ACHN (cell line): ENCODE data around the gene CHRM3.
A peak's percentile ranks its signal among the peaks of the same experiment; 100 is the strongest.
"Not testable (repeated sequence)": the region's sequence is repeated elsewhere in the genome, so short reads cannot be mapped to it uniquely, and the experiment has no call there.

Experiments
- DNase-seq: peaks from one replicate; pipeline ENCODE4 v3.0.0-alpha.2; 2015
- in situ Hi-C: cut with HindIII; loops from 2 replicates; pipeline ENCODE4 v1.10.0; 2017; ENCODE audit warnings: low sequenced_read_pairs, low pct_ligation_motif_present, low pct_unique_long_range_greater_than_20kb

The CHRM3 gene

DNA sequence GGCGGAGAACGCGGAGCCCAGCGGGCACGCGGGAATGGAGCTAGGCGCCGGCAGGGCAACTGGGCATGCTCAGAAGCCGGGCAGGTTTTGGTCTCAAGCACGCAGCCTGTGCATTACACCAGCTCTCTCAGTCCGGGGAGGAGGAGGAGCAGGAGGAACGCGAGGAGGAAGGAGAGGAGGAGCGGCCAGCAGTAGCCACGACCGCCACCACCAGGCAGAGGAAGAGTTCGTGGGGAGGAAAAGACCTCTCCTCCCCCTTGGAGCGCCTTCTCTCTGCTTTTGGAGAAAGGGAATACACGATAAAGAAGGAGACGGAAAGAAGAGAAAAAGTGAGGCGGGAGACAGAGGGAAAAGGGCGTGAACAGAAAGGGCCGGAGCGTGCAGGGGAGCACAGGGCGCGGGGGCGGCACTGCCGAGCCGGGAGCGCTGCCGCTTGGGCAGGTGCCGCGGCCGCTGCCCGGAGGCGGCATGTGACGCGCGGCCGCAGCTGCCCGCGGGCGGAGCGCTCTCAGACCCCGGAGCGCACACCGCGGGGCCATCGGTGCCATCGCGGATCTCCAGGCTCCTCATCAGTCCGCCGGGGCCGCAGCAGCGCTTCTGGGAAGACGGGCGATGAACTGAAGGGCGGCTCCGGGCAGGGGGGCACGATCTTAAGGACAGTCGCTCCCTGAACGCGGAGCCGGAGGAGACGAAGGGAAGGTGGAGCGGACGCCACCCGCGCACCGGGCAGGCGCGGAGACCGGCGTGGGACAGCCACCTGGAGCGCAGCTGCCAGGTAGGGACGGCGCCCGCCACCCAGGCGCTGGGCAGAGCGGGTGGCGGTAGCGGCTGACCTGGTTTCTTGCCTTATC, at the start of gene CHRM3:
CHRM3 (plus strand) TSS at position 116 of the 851 bp plus-strand sequence. CDS start 520,884 bp downstream, outside the sequence.
- in situ Hi-C loops: no loop called here
- DNase-seq: no peak

DNA sequence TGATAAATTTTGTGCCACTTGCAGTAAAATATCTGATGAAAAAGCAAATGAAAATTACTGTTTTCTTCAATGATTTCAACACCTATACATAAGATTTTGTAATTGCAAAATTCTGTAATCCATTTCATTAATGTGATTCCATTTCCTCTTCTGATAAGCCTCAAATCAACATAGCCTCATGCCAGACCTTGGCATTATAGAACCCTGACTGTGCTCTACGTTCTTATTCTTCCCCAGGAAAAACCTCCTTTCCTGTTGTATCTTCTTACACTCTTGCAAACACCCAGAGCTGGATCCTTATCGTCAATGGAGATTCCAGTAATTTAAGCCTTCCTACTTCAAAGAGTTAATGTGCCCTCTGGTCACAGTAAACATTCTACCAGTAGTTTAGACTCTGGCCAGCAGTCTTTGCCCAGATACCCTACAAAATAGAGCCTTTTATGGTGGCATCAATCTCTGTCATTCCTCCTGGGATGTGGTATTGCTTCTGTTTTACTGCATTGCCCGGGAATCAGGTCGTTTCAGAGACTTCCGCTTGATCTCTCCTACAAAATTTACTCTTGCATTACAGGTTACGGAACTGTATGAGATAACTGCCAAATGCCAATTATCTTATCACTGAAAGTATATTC, 48.5 kb upstream of the CHRM3 start:
- in situ Hi-C loops: no loop called here
- DNase-seq: no peak

DNA sequence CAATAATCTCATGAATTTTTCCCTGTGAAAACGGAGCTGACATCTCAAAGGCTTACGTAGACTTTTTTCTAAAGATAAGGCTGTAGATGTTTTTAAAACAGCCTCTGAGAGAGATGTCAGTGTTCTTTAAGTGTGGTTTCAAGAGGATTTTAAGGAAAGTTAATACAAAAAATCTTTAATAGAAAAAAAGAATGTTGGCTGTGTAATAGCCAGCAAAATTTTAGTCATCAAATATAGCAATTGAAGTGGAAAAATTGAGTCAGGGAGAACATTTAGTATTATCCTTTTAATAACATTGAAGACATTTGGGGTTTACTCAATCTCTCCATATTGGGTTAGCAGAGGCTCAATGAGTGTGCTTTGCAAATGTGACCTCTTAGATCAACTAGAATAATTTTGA, 38.6 kb upstream of the CHRM3 start:
- DNase-seq: no peak
- in situ Hi-C loops: no loop called here

DNA sequence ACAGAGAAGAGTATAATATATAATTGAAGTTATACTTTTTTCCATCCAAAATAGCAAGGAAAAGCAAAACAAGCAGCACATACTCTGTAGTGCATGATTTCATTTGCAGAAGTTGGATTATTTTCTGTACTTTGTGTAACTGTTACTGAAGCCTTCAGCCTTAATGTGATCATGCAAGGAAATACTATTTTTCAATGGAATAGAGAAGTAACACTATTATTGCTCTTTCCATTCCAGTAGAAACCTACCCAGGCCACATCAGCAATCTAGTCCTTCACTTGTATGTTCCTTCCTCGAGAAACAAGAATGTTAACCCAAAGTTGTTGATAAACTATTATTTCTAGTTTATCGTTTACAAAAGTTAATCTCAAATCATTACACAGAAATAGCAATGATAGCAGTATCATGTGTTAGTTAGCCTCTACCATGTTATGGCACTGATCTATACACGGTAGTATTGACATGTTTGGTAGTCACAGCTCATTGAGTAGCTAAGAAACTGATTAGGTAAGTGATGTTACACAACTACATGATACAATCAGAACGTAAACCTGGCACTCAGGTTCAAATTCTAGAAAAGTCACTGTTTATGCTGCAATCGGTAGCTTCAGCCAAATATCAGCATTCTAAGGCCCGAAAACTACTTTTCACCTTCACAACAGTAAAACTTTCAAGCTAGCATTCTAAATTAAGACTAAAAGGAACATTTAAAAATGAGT, 37.6 kb upstream of the CHRM3 start:
- no peak for DNase-seq
- in situ Hi-C loops: no loop called here

DNA sequence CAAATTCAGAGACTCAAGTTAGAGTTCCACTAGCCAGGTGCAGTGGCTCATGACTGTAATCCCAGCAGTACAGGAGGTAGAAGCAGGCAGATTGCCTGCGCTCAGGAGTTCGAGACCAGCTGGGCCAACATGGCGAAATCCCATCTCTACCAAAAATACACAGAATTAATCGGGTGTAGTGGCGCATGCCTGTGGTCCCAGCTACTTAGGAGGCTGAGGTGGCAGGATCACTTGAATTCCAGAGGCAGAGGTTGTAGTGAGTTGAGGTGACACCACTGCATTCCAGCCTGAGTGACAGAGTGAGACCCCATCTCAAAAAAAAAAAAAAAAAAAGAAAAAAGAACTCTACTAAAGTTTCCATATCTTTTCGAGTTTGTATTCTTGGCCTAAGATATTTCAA, 36.7 kb upstream of the CHRM3 start:
- DNase-seq: no peak
- in situ Hi-C loops: no loop called here

DNA sequence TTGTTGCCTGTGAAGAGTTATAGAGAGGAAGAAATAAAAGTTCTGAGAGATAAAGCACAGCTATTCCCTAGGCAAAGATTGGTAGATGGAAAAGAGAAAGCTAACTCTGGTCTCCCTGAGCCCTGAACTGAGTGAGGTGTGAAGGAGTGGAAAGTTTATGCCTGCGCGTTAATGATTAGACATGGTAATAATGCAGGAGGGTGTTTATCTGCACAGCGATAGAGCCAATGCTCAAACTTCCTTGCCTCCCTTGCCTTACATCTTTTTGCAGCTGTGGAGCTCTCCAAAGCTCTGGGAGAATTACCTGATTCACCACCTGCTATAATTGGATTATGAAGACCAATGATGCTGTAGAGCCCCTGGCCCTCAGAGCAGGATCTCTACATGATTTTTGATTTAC, 32.8 kb upstream of the CHRM3 start:
- peak; percentile 11 for DNase-seq
- in situ Hi-C loops: no loop called here

DNA sequence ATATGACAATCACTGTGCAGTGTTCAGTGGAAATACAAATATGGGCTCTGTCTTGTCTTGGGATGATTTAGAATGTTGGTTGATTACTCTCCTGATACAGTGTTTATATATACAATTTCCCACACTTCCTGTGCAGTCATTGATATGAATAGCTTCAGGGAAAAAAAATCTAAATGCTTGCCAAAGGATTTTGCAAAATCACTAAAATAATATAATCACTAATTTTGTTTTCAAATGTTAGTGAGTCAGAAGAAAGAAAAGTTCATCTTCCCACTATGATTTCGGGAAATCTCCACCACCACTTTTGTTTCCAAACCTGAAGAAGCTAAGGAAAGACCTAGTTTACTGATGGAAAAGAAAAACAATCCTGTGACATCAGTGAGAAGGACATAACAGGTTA, 32.1 kb upstream of the CHRM3 start:
- in situ Hi-C loops: no loop called here

DNA sequence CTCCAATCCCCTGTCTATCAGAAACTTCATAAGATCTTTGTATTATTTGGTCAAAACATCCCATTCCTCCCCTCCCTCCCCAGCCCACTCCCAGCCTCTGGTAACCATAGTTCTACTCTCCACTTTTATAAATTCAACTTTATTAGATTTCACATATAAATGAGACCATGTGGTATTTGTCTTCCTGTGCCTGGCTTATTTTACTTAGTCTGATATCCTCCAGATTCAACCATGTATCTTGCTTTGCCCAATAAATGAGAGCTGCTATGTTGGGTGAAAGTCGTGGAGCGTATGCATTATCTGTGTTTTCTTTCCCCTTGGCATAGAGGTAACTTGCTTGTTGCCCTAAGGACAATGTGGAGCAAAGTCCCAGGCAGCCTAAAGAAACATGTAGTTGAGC, 28.5 kb upstream of the CHRM3 start:
- in situ Hi-C loops: no loop called here
- DNase-seq: no peak

More for the DNA sequence above, 32.1 kb upstream of the CHRM3 start:
- DNase-seq: no peak

DNA sequence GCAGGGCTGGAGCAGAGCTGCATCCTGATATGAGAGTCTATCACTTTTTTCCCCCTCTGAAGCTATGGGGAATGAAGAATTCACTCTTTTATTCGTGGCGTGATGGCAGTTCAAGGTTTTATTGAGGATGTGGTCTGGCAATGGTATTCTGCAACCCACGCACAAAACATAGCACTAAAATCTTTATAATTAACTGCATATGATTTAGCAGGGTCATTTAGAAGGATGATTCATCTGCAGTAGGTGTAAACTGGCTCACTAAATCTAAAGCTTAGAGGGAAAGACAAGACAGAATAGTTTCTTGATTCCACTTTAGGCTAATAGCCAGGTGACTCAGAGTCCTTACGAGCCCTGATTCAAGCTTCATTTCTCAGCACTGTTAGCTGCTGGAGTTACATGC, 25.0 kb upstream of the CHRM3 start:
- in situ Hi-C loops: no loop called here
- DNase-seq: peak; percentile 22

DNA sequence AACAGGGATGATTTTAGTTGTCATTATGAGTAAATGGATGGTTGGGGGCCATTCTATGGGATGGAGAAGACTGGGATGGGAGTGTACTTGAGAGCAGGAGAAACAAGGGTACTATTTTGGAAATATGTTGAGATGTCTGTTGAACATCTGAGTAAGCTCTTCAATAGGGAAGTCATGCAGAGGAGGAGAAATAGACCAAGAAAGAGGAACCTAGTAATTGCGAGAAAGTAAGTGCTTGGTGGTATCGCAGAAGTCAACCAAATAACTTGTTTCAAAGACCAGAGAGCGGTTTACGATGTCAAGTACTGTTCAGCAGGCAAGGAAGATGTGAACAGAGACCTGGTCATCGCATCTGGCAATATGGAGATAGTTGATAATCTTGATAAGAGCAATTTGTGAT, 22.4 kb upstream of the CHRM3 start:
- in situ Hi-C loops: no loop called here
- DNase-seq: no peak

DNA sequence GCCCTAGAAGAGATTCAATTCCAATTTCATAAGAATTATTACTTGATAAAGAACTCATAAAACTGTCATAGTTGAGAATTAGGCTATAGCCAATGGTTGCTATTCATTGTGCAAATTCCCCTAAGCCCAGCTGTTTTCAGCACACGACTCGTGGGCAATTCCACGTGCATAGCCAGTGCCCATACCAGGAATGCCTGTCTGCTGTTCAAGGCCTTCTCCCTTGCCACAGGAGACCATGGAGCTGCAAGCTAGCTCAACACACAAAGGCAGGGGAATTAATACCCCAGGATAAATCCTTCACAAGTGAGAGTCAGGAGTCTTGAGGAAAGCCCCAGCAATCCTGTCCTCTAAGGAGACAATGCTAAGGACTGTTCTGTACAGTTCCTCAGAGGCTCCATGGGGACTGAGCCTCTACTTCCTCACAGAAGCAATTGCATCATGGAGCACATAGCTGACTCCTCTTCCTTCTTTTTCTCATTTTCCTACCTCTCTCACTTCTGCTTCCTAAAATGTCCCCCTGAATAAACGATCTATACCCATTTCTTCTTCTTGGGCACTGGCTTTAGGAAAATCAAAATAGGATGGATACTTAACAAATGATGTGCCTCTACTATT, 19.1 kb upstream of the CHRM3 start:
- no peak for DNase-seq
- in situ Hi-C loops: no loop called here

DNA sequence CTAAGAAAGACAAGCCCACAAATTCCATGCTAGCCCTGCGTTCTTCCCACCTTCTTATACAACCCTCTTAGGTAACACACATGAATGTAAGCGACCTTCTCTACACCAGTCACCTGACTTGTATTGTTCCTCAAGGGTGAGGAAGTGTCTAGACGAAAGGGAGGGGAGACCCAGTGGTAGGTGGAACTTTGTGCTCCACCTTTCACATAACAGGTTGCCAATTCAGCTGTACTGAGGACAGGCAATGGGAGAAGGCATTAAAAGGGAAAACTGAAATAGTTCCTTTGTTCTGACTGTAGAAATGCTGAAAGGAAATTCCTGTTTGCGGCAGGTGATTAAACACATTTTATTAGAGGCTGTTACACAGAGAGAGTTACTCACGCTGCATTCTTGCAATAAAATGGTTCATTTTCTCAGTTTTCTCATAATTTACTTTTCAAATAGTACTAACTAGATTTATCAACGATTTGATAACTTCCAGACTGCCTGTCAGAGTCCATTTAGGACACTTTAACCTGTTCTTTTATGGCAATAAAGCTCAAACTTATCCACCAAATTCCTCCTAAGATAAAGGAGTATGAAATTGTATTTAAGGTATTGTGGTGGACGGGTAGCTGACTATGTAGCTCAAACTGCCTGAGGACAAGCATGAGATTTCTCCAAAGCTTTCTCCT, 17.8 kb upstream of the CHRM3 start:
- in situ Hi-C loops: no loop called here
- no peak for DNase-seq

DNA sequence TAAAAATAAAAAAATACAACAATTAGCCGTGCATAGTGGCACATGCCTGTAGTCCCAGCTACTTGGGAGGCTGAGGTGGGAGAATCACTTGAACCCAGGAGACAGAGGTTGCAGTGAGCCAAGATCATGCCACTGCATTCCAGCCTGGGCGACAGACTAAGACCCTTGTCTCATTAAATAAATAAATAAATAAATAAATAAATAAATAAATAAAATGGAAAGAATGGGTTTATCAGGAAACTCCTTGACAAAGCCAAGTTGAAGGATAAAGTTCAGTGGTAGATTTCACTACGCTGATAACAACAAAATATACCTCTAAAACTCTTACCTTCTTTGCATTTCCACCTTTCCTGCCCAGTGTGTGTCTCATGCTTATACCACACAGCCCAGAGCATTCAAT, 15.5 kb upstream of the CHRM3 start:
- in situ Hi-C loops, DNase-seq: not testable (repeated sequence)

DNA sequence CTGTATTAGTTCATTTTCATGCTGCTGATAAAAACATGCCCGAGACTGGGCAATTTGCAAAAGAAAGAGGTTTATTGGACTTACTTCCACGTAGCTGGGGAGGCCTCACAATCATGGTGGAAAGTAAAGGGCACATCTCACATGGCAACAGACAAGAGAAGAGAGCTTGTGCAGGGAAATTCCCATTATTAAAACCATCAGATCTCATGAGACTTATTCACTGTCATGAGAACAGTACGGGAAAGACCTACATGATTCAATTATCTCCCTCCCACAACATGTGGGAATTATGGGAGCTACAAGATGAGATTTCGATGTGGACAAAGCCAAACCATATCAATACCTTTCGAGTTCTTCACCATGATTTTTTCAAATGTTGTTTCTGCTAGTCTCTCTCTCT, 3.7 kb upstream of the CHRM3 start:
- no peak for DNase-seq
- in situ Hi-C loops: no loop called here

DNA sequence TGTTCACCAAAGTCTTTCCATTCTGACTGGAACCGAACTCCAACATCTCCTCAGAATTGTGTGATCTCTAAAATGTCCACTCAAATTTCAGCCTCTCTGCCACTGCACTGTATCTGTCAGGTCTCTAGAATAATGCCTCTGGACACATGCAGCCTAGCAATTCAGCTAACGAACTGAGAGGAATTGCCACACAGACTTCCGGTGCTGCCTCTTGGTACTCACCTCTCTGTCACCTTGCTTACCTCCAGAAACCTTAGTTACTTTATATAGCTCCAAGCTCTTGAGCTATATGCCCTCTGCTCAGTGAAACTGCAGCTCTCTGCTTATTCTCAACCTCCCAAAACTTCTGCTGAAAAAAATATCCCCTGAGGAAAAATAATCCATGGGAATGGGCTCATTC, 2.7 kb upstream of the CHRM3 start:
- no peak for DNase-seq
- in situ Hi-C loops: no loop called here

DNA sequence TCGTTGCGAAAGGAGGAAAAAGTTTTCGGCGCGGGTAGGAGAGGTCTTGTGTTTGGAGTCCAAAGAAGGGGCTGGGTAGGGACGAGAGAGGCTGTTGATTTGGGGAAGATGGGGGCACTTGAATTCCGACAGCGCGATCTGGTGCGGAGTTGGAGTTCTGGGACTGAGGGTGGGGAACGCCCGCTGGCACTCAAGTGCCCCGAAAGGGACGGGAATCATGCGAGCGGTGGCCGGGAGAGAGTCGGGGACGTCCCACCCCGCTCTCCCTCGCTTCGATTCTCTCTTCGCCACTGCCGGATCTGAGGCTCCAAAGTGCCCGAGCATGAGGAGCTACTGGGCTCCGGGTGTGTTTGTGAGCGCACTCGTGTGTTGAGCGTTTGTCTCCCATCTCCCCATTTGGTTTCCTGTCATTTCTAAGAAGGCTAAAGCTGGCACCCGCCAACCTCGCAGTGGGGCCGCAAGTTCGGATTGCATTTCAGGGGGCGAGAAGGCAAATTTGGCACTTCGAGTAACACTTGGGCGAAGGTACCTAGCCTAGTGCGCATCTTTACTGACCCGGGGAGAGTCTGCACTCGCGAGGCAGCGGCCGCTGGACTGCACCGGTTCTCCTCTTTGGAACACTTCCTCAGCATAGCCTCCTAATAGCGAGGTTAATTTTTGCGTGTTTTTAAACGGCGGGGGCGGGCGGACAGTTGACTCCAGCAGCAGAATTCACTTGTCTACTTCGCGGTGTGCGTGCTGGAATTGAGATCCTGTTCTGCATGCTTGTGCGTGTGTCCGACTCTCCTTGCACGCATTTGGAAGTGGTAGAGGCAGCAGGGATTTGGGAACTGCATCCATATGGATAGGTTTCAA, 1.2 kb downstream of the CHRM3 start:
- no peak for DNase-seq
- in situ Hi-C loops: no loop called here

DNA sequence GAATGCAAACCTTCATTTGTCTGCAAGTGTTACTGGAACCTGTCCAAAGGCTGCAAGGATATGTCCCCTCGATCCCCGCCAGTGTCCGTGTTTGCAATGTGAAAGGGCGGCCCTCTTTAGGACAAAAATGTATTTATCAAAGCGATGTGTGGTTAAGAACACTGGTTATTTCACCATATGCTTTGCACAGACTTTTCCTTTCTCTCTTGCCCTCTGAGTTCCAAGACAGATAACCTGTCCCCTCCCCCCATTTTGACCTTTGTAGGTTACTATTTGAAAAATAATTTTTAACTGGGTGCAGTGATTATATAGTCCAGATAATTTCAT, 1.8 kb downstream of the CHRM3 start:
- in situ Hi-C loops: no loop called here

DNA sequence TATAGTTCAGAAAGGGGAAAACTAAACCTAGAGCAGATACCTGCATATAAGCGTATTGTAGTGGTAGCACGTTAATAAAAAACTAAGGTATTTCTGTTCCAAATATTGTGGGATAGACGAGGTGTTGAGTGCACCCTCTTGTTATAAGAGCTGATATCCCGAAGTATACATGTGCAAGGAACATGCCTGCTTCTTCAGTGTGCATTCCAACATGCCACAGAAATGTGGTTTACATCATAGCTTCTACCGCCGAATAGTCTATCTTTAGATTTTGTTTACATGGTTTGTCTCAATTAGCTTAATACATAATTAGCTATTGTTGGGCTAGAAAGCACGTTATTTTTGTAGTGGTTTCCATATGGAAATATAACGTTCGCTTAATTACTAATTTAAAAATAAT, 2.2 kb downstream of the CHRM3 start:
- in situ Hi-C loops: no loop called here
- DNase-seq: no peak

More for the DNA sequence above, 1.8 kb downstream of the CHRM3 start:
- no peak for DNase-seq
